Germinal center (tissue), 1 donor: ENCODE measurements around the gene RMRP.

Source experiments
- DNase-seq: peaks from one replicate; pipeline ENCODE4 v3.0.0; 2012; ENCODE audit warnings: mixed read lengths, low spot score

The RMRP gene

DNA sequence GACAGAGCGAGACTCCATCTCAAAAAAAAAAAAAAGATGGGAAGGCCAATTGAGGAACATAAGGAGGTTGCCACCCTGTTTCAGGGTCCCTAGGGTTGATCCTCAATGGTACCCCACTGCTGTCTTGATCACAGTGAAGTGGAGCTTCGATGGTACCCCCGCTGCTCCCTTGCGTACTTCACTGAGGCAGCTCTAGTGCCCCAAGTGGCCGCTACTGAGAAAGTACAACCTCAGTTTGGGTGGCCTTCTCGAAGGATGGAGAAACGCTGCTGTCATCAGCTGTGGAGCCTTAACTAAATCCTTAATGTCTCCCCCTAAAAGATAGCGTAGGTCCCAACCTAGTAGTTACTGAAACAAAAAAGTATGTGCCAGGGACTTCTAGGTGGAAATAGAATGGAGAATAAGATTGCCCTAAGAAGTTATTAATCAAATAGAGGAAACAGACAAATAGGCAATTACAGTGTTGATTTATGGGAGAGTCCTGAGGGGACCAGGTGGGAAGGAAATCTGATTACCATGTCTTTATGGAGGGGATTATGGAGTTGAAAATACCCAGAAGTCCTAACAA, 46.5 kb downstream of the RMRP start:
- DNase-seq, result peak; percentile 63

DNA sequence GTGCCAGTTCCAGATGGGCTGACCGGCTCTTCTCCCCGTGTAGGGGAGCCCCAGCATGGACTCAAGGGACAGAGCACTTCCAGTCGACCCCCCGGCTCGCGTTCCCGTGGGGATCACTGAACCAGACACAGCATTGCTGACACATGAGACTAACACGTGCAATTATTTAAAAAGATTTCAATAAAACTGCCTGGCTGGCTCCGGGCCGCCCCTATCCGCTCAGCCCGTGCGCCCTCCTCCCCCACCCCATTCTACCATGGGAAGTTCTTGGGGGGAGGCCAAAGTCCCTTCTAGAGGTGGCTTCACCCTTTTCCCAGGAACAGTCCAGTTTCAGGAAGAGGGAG, 48.0 kb downstream of the RMRP start:
- no peak for DNase-seq

DNA sequence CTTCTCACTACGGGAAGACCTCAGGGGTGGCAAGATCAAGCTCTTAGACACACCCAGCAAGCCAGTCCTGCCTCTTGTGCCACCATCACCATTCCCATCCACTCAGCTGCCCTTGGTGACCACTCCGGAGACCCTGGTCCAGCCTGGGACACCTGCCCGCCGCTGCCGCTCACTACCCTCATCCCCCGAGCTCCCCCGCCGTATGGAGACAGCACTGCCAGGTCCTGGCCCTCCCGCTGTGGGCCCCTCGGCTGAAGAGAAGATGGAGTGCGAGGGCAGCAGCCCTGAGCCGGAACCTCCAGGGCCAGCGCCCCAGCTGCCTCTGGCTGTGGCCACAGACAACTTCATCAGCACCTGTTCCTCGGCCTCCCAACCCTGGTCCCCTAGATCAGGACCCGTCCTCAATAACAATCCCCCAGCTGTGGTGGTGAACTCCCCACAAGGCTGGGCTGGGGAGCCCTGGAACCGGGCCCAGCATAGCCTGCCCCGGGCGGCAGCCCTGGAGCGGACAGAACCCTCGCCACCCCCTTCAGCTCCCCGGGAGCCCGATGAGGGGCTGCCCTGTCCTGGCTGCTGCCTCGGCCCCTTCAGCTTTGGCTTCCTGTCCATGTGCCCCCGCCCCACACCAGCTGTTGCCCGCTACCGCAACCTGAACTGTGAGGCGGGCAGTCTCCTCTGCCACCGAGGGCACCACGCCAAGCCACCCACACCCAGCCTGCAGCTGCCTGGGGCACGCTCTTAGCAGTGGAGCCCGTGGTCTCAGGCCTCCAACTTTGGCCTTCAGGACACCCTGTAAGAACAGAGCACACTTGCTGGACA, 48.6 kb downstream of the RMRP start:
- no peak for DNase-seq

DNA sequence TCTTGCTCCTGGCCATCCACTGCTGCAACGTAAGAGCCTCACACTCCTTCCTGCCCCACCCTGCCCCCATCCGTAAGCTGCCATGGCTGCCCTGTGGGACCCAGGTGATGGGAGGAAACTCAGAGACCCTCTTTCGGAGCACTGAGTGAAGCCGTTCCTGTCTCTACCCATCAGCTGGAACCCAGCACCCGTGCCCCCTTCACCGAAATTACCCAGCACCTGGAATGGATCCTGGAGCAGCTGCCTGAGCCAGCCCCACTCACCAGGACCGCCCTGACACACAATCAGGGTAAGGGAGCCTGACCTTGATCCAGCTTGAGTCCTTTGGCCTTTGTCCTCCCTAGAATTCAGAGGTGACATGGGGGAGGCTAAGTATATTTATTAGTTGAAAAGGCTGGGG, 49.6 kb downstream of the RMRP start:
- DNase-seq, result no peak
